GM21576 (cell line): ENCODE results near the gene RIC8B.

Source experiments
- ATAC-seq: cut with Tn5 transposase; IDR thresholded peaks from one replicate; pipeline ENCODE4 v1.9.1; 2021; ENCODE audit warnings: mild to moderate bottlenecking, moderate library complexity; ENCODE audit not compliant: unreplicated experiment

The RIC8B gene

DNA sequence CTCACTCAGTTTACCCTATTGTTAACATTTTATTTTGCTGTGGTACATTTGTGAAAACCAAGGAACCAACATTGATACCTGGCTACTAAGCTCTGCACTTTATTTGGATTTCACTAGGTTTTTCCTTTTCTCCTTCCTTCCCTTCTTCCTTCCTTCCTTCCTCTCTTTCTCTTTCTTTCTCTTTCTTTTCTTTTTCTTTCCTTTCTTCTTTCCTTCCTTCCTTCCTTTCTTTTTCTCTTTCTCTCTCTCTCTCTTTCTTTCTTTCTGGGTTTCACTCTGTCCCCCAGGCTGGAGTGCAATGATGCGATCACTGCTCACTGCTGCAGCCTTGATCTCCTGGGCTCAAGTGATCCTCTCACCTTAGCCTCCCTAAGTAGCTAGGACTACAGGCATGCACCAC, 152.2 kb downstream of the RIC8B start:
- no peak for ATAC-seq

DNA sequence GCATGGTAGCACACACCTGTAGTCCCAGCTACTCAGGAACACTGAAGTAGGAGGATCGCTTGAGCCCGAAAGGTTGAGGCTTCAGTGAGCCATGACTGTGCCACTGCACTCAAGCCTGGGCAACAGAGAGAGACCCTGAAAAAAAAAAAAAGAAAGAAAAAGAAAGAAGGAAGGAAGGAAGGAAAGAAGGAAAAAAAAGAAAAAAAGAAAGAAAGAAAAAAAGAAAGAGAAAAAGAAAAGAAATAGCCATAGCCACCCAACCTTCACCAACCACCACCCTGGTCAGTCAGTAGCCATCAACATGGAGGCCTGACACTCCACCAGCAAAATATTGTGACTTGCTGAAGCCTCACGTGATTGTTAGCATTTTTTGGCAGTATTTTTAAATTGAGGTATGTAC, 159.8 kb downstream of the RIC8B start:
- no peak for ATAC-seq
